Hindlimb muscle (tissue), 1 donor: ENCODE data around the gene ARHGAP23. TPM values are rescaled to one million over a fixed set of nuclear protein-coding genes. Genes with fewer than 3 reads are reported as not detected.
"Not testable (repeated sequence)": the region's sequence is repeated elsewhere in the genome, so short reads cannot be mapped to it uniquely, and the experiment has no call there.

ENCODE experiments used
- DNase-seq: peaks from one replicate; pipeline ENCODE4 v3.0.0-alpha.2; 2013
- polyA plus RNA-seq: library from polyadenylated mRNA; unstranded; fragments of 120-200 nt; gene quantifications from one replicate; pipeline ENCODE4 v1.2.1, GENCODE V29; 2013; ENCODE audit not compliant: insufficient read length

Gene ARHGAP23
- polyA plus RNA-seq, 1 donor = 47.9 TPM

- no peak for DNase-seq
These were observed 6.1 kb upstream of the ARHGAP23 start for GRCh38 chr17:38421871-38422827.

- DNase-seq = no peak
These were observed 3.8 kb upstream of the ARHGAP23 start for GRCh38 chr17:38424297-38424972.

- DNase-seq = no peak
These were observed 3.2 kb upstream of the ARHGAP23 start for GRCh38 chr17:38425031-38425430.

- DNase-seq = no peak
These were observed 2.5 kb upstream of the ARHGAP23 start for GRCh38 chr17:38425744-38426143.

- no peak for DNase-seq
These were observed 1.8 kb upstream of the ARHGAP23 start for GRCh38 chr17:38426441-38426840.

- DNase-seq = no peak
These were observed 909 bp upstream of the ARHGAP23 start for GRCh38 chr17:38427160-38427949.

- DNase-seq = peak; percentile 71
These were observed 543 bp downstream of the ARHGAP23 start for GRCh38 chr17:38428643-38429371.

- DNase-seq = no peak
These were observed 1.3 kb downstream of the ARHGAP23 start for GRCh38 chr17:38429476-38430100.

GRCh38 chr17:38430316-38430715 is 2.1 kb downstream of the ARHGAP23 start:
- no peak for DNase-seq

- no peak for DNase-seq
These were observed 2.6 kb downstream of the ARHGAP23 start for GRCh38 chr17:38430822-38431221.

- DNase-seq = no peak
These were observed 3.3 kb downstream of the ARHGAP23 start for GRCh38 chr17:38431346-38432145.

GRCh38 chr17:38434178-38434665 is 6.0 kb downstream of the ARHGAP23 start:
- DNase-seq = no peak

GRCh38 chr17:38435795-38436194 is 7.5 kb downstream of the ARHGAP23 start:
- DNase-seq = no peak

- DNase-seq = no peak
These were observed 8.1 kb downstream of the ARHGAP23 start for GRCh38 chr17:38436386-38436785.

GRCh38 chr17:38437313-38437712 is 9.0 kb downstream of the ARHGAP23 start:
- not testable (repeated sequence) for DNase-seq

GRCh38 chr17:38439436-38439835 is 11.2 kb downstream of the ARHGAP23 start:
- DNase-seq = no peak

GRCh38 chr17:38440614-38441397 is 12.5 kb downstream of the ARHGAP23 start:
- no peak for DNase-seq

GRCh38 chr17:38441429-38442061 is 13.3 kb downstream of the ARHGAP23 start:
- DNase-seq = no peak

- DNase-seq = no peak
These were observed 14.3 kb downstream of the ARHGAP23 start for GRCh38 chr17:38442548-38442947.
